Endothelial cell of umbilical vein (primary cell): Measurements from ENCODE around the gene EPX. TPM values are rescaled to one million over a fixed set of nuclear protein-coding genes. Genes with fewer than 3 reads are reported as not detected.

Source experiments
- BruUV-seq: library from RNA; stranded (reverse); fragments of 400-500 nt; replicated peaks from 2 replicates; lab custom pipeline; 2021; lab: Mats Ljungman, UMichigan
- CTCF ChIA-PET: fragments of 300-600, 350-600 bp; sonication (Branson Sonifier 250); formaldehyde crosslinking; loops from one replicate; lab custom pipeline; 2021; ENCODE audit warnings: antibody characterized with exemption, inconsistent platforms; lab: Charles Lee
- POLR2A ChIA-PET: fragments of 300-600, 350-600 bp; sonication (Branson Sonifier 250); formaldehyde crosslinking; loops from one replicate; lab custom pipeline; 2021; ENCODE audit warnings: antibody characterized with exemption, inconsistent platforms; lab: Charles Lee
- DNase-seq: peaks from one replicate; pipeline ENCODE4 v3.0.0-alpha.2; 2011; ENCODE audit warnings: low read depth, low spot score
- FAIRE-seq: peaks from 2 replicates; lab custom pipeline; 2011; peaks lifted over from hg19 to GRCh38; lab: Jason Lieb, UNC
- H2AFZ ChIP-seq: 2 replicates; pipeline ENCODE4 v1.6.0; 2012; ENCODE audit warnings: low read depth, low read length, control low read depth, inconsistent platforms
- H3K27ac ChIP-seq: 2 replicates; pipeline ENCODE4 v1.5.1; 2011; ENCODE audit warnings: low read depth, mild to moderate bottlenecking, control low read depth, low read length, moderate library complexity; ENCODE audit not compliant: insufficient read depth
- H3K27me3 ChIP-seq, 2 experiments: 2 replicates each; pipeline versions ENCODE4 v1.6.0 to v1.6.1; 2011; ENCODE audit warnings: low read length in 2 of 2, mixed read lengths in 1 of 2; ENCODE audit not compliant: control insufficient read depth in 2 of 2, insufficient read depth in 2 of 2
- H3K36me3 ChIP-seq, 2 experiments: 2 replicates in 1 of 2; 3 replicates in 1 of 2; pipeline ENCODE4 v1.5.1; 2011; ENCODE audit warnings: low read length in 2 of 2, mild to moderate bottlenecking in 1 of 2, moderate library complexity in 1 of 2; ENCODE audit not compliant: control insufficient read depth in 2 of 2, insufficient read depth in 2 of 2; ENCODE audit errors: extremely low read depth in 1 of 2
- H3K4me1 ChIP-seq: 3 replicates; pipeline ENCODE4 v1.5.1; 2011; ENCODE audit warnings: mild to moderate bottlenecking, low read length; ENCODE audit not compliant: control insufficient read depth, insufficient read depth; ENCODE audit errors: extremely low read depth
- H3K4me2 ChIP-seq: 2 replicates; pipeline ENCODE4 v1.6.1; 2011; ENCODE audit warnings: low read length, control low read depth, mixed read lengths; ENCODE audit not compliant: insufficient read depth
- H3K4me3 ChIP-seq, 3 experiments: fragments of 200-600 bp in 1 of 3; sonication (generic), shearing (Covaris generic) in 1 of 3; replicated peaks in 1 of 3; 2 replicates each; pipeline ENCODE4 v1.5.1; 2011 to 2016; ENCODE audit warnings: control low read depth in 3 of 3, low read length in 3 of 3, mild to moderate bottlenecking in 2 of 3, inconsistent platforms in 1 of 3, low read depth in 1 of 3, moderate library complexity in 1 of 3; ENCODE audit not compliant: insufficient read depth in 1 of 3
- H3K79me2 ChIP-seq: 2 replicates; pipeline ENCODE4 v1.6.0; 2012; ENCODE audit warnings: low read length, inconsistent platforms; ENCODE audit not compliant: control insufficient read depth, insufficient read depth
- H3K9ac ChIP-seq: replicated peaks from 2 replicates; pipeline ENCODE3; 2011; ENCODE audit warnings: low read length, control low read depth; ENCODE audit not compliant: insufficient read depth; ENCODE audit errors: extremely low read depth
- H3K9me1 ChIP-seq: replicated peaks from 3 replicates; pipeline ENCODE4 v1.6.0; 2011; ENCODE audit warnings: mild to moderate bottlenecking, low read length; ENCODE audit not compliant: control insufficient read depth, insufficient read depth; ENCODE audit errors: extremely low read depth
- H3K9me3 ChIP-seq: replicated peaks from 2 replicates; pipeline ENCODE4 v1.5.1; 2012; ENCODE audit warnings: low read length, inconsistent platforms; ENCODE audit not compliant: control insufficient read depth, insufficient read depth
- H4K20me1 ChIP-seq: replicated peaks from 2 replicates; pipeline ENCODE3; 2011; ENCODE audit warnings: mild to moderate bottlenecking, low read length; ENCODE audit not compliant: control insufficient read depth, insufficient read depth; ENCODE audit errors: extremely low read depth
- EZH2 ChIP-seq: IDR thresholded peaks from 2 replicates; pipeline ENCODE4 v1.6.1; 2012; ENCODE audit warnings: borderline replicate concordance, low read depth, mild to moderate bottlenecking, moderate library complexity, low read length, inconsistent platforms; ENCODE audit not compliant: severe bottlenecking
- FOS ChIP-seq: IDR thresholded peaks from 2 replicates; pipeline ENCODE4 v1.6.1; 2011; ENCODE audit warnings: mild to moderate bottlenecking, low read length, moderate library complexity, borderline replicate concordance; ENCODE audit not compliant: insufficient read depth
- GATA2 ChIP-seq: IDR thresholded peaks from 2 replicates; pipeline ENCODE4 v1.7.0; 2011; ENCODE audit warnings: low read depth, mild to moderate bottlenecking, moderate library complexity, mixed read lengths, low read length; ENCODE audit not compliant: insufficient read length, insufficient read depth
- JUN ChIP-seq: IDR thresholded peaks from 2 replicates; pipeline ENCODE4 v1.6.1; 2011; ENCODE audit warnings: borderline replicate concordance, low read depth; ENCODE audit not compliant: insufficient read length, insufficient read depth
- MYC ChIP-seq: IDR thresholded peaks from one replicate; pipeline ENCODE4 v1.6.1; 2011; ENCODE audit warnings: mild to moderate bottlenecking, low read depth, low read length
- POLR2A ChIP-seq: IDR thresholded peaks from 2 replicates; pipeline ENCODE4 v1.6.1; 2012; ENCODE audit warnings: low read depth, mild to moderate bottlenecking, control low read depth, low read length
- POLR2AphosphoS5 ChIP-seq: IDR thresholded peaks from 2 replicates; pipeline ENCODE4 v1.6.1; 2012; ENCODE audit warnings: low read depth, mild to moderate bottlenecking, control low read depth, low read length, moderate library complexity; ENCODE audit not compliant: insufficient read depth
- dilution Hi-C: fragments of 300-500 bp; cut with MboI; formaldehyde crosslinking; loops from one replicate; pipeline ENCODE4 v1.15.0; 2019; ENCODE audit warnings: low sequenced_read_pairs; ENCODE audit not compliant: extremely low pct_ligation_motif_present
- intact Hi-C: fragments of 100-400 bp; cut with micrococcal nuclease; formaldehyde crosslinking; loops from one replicate; pipeline ENCODE4 v1.10.0; 2022
- polyA plus RNA-seq, 4 experiments: library from polyadenylated mRNA; depleted of rRNA in 3 of 4; stranded (reverse) in 3 of 4; unstranded in 1 of 4; fragments of >200 nt; gene quantifications; 2 replicates each; pipeline versions ENCODE4 v1.2.1 to v1.2.3, GENCODE V29; 2011 to 2012; ENCODE audit warnings: missing spikeins in 1 of 4
- total RNA-seq: library from RNA; stranded (reverse); gene quantifications from 2 replicates; pipeline ENCODE4 v1.2.3, GENCODE V29; 2021
- TF ChIP-seq, protein P1 (sequence below): IDR thresholded peaks from 2 replicates; pipeline ENCODE4 v1.6.1; 2011; ENCODE audit not compliant: insufficient read depth, insufficient read length
- TF ChIP-seq, protein P2 (sequence below), 2 donors: IDR thresholded peaks; 1 replicate in 1 of 2; 2 replicates in 1 of 2; pipeline ENCODE4 v1.5.1; 2011; ENCODE audit warnings: low read length in 2 of 2, mild to moderate bottlenecking in 2 of 2, moderate library complexity in 2 of 2, control low read depth in 1 of 2, inconsistent platforms in 1 of 2, low read depth in 1 of 2; ENCODE audit not compliant: insufficient read depth in 1 of 2; ENCODE audit errors: extremely low read depth in 1 of 2

Gene EPX
- total and polyA plus RNA-seq, 2 donors (not counting 3 experiments of a cell fraction or from before 2014, with no cell fraction given), result not detected

- intact Hi-C loops, result no loop called here
- ChIA-PET CTCF (no interaction called here), POLR2A (no interaction called here)
- H3K36me3 ChIP-seq, result no peaks in the 10 kb centered on the region
- H3K9me3 ChIP-seq, result no peaks in the 10 kb centered on the region
- peaks cover 6 to 18% of the 10 kb centered on the region in 2 experiments for H3K27me3 ChIP-seq
- dilution Hi-C loops, result no loop called here
- no peak overlapping the region for H3K9ac ChIP-seq
- H4K20me1 ChIP-seq, result no peaks in the 10 kb centered on the region
- H3K4me3 ChIP-seq, result no peak overlapping the region
- no TSS peak for BruUV-seq
- no peak overlapping the region for H3K27ac ChIP-seq
- TF ChIP-seq, protein P1, sequence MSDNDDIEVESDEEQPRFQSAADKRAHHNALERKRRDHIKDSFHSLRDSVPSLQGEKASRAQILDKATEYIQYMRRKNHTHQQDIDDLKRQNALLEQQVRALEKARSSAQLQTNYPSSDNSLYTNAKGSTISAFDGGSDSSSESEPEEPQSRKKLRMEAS, result no peak
- TF ChIP-seq MYC, result no peak
- no peak for TF ChIP-seq GATA2
- no peak for TF ChIP-seq JUN
- no peak for TF ChIP-seq EZH2
- no peak for TF ChIP-seq POLR2AphosphoS5
- DNase-seq, result no peak
- H3K79me2 ChIP-seq, result no peaks in the 10 kb centered on the region
- FAIRE-seq, result no peak
- no peak overlapping the region for H3K4me2 ChIP-seq
- H3K9me1 ChIP-seq, result no peaks in the 10 kb centered on the region
- H3K4me1 ChIP-seq, result no peaks in the 10 kb centered on the region
- no peak overlapping the region for H2AFZ ChIP-seq
Observed at GRCh38 chr17:58165981-58166380, 26.5 kb upstream of the EPX start.

GRCh38 chr17:58166682-58167081 is 25.8 kb upstream of the EPX start, which contains the start of gene OR4D2:
TSS of gene OR4D2 (plus strand) at chr17:58166982. CDS start at chr17:58169656, 2,674 bp downstream.
- Histone ChIP-seq H3K4me2 (no peak within 1 kb of the TSS), H4K20me1 (no peaks in the 10 kb centered on the region), H2AFZ (no peak within 1 kb of the TSS), H3K27me3 (peaks cover 6 to 18% of the 10 kb centered on the region in 2 experiments), H3K9me3 (no peaks in the 10 kb centered on the region), H3K36me3 (no peaks in the 10 kb centered on the region), H3K27ac (no peak within 1 kb of the TSS), H3K9me1 (no peaks in the 10 kb centered on the region), H3K9ac (no peak within 1 kb of the TSS), H3K4me1 (no peaks in the 10 kb centered on the region), H3K79me2 (no peaks in the 10 kb centered on the region), H3K4me3 (no peak within 1 kb of the TSS)
- no peak for DNase-seq
- no peak for FAIRE-seq
- intact Hi-C loops (no loop called here), dilution Hi-C loops (no loop called here)
- TF ChIP-seq, protein P1, result no peak
- no peak for TF ChIP-seq JUN
- TF ChIP-seq, protein P2, sequence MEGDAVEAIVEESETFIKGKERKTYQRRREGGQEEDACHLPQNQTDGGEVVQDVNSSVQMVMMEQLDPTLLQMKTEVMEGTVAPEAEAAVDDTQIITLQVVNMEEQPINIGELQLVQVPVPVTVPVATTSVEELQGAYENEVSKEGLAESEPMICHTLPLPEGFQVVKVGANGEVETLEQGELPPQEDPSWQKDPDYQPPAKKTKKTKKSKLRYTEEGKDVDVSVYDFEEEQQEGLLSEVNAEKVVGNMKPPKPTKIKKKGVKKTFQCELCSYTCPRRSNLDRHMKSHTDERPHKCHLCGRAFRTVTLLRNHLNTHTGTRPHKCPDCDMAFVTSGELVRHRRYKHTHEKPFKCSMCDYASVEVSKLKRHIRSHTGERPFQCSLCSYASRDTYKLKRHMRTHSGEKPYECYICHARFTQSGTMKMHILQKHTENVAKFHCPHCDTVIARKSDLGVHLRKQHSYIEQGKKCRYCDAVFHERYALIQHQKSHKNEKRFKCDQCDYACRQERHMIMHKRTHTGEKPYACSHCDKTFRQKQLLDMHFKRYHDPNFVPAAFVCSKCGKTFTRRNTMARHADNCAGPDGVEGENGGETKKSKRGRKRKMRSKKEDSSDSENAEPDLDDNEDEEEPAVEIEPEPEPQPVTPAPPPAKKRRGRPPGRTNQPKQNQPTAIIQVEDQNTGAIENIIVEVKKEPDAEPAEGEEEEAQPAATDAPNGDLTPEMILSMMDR (IDR thresholded peaks at IDR 0.05; ENCODE audit: extremely low read depth in 1 of 2, insufficient read depth in 1 of 2, low read depth in 1 of 2, low read length in 2 of 2), result no peak
- TF ChIP-seq FOS, result no peak
- TF ChIP-seq POLR2A, result no peak
- no peak for TF ChIP-seq EZH2
- no peak for TF ChIP-seq GATA2
- no peak for TF ChIP-seq POLR2AphosphoS5
- no TSS peak for BruUV-seq
- ChIA-PET CTCF (no interaction called here), POLR2A (no interaction called here)
